C4-2B (cell line): ENCODE measurements around the gene MSI2.

ENCODE experiments used
- H3K27ac ChIP-seq: fragments of 450-650 bp; 2 replicates; pipeline ENCODE4 v1.5.1; 2017
- CTCF ChIP-seq: fragments of 450-650 bp; conservative IDR thresholded peaks from 2 replicates; pipeline ENCODE4 v1.5.1; 2017; ENCODE audit warnings: mild to moderate bottlenecking
- ZFX ChIP-seq: fragments of 450-650 bp; IDR thresholded peaks from 2 replicates; pipeline ENCODE4 v1.6.1; 2017

The MSI2 gene

GRCh38 chr17:57666946-57667345, 410.6 kb downstream of the MSI2 start:
- TF ChIP-seq CTCF, result no peak
- TF ChIP-seq ZFX, result no peak
- no peak overlapping the region for H3K27ac ChIP-seq

GRCh38 chr17:57667461-57667923, 411.2 kb downstream of the MSI2 start:
- TF ChIP-seq ZFX (no peak), CTCF (no peak)
- no peak overlapping the region for H3K27ac ChIP-seq

GRCh38 chr17:57668332-57668731, 412.0 kb downstream of the MSI2 start:
- H3K27ac ChIP-seq, result no peak overlapping the region
- TF ChIP-seq CTCF (no peak), ZFX (no peak)

GRCh38 chr17:57669671-57670529, 413.6 kb downstream of the MSI2 start:
- no peak for TF ChIP-seq ZFX
- TF ChIP-seq CTCF, result no peak
- H3K27ac ChIP-seq, result no peak overlapping the region

- TF ChIP-seq CTCF, result no peak
- TF ChIP-seq ZFX, result no peak
- H3K27ac ChIP-seq, result no peak overlapping the region
These were observed 414.6 kb downstream of the MSI2 start for GRCh38 chr17:57670769-57671569.

GRCh38 chr17:57671667-57672632, 415.6 kb downstream of the MSI2 start:
- no peak overlapping the region for H3K27ac ChIP-seq

More at GRCh38 chr17:57671667-57672632, 415.6 kb downstream of the MSI2 start:
- TF ChIP-seq CTCF (peak; percentile 98), ZFX (no peak)
